Pancreas (tissue), 10 donors: ENCODE results near the gene GPR119. TPM values are rescaled to one million over a fixed set of nuclear protein-coding genes. Genes with fewer than 3 reads are reported as not detected.

ENCODE experiments used
- ATAC-seq, 4 donors: fragments of 200-7000 bp; cut with Tn5 transposase; one replicate each; pipeline versions ENCODE4 v1.8.0 to v1.9.1; 2020; ENCODE audit warnings: mild to moderate bottlenecking in 4 of 4, moderate library complexity in 4 of 4
- DNase-seq, 6 donors: peaks; one replicate each; pipeline ENCODE4 v3.0.0-alpha.2; 2020
- FAIRE-seq: peaks from 2 replicates; lab custom pipeline; 2012; peaks lifted over from hg19 to GRCh38; lab: Jason Lieb, UNC
- H3K27ac ChIP-seq, 4 donors: fragments of 200-600 bp; sonication (generic); 1 replicate in 3 of 4; 2 replicates in 1 of 4; pipeline versions ENCODE4 v1.5.0 to v1.8.0; 2020
- H3K27me3 ChIP-seq, 4 donors: fragments of 200-600 bp; one replicate each; pipeline ENCODE4 v1.8.0; 2021
- H3K36me3 ChIP-seq, 3 donors: fragments of 200-600 bp; sonication (generic) in 1 of 3; one replicate each; pipeline versions ENCODE4 v1.5.0 to v1.8.0; 2020 to 2021
- H3K4me1 ChIP-seq, 3 donors: fragments of 200-600 bp; one replicate each; pipeline ENCODE4 v1.8.0; 2021
- H3K4me3 ChIP-seq, 4 donors: fragments of 200-600 bp; sonication (generic) in 2 of 4; one replicate each; pipeline versions ENCODE4 v1.5.0 to v1.8.0; 2020 to 2021
- H3K9me3 ChIP-seq, 4 donors: fragments of 200-600 bp; one replicate each; pipeline ENCODE4 v1.8.0; 2021
- WGBS, 2 donors: extraction: QIAGEN DNeasy Blood & Tissue Kit; methylation state at CpG; one replicate each; pipeline ENCODE4 v1.1.7; 2013; 5-methylcytosine and 5-hydroxymethylcytosine counted together
- intact Hi-C, 3 donors: fragments of 100-400 bp; cut with DNase I; formaldehyde crosslinking; loops; one replicate each; pipeline versions ENCODE4 v1.11.1 to v1.14.2; 2022
- polyA plus RNA-seq, 2 donors: library from polyadenylated mRNA; stranded (reverse); fragments of 200-250 nt; gene quantifications; one replicate each; pipeline ENCODE4 v1.2.3, GENCODE V29; 2013
- total RNA-seq, 6 donors: library from RNA; stranded (reverse); fragmentation: NEBNext Ultra II Directional in 4 of 6; extraction: Animal tissue kit (Norgen Biotek cat#: 25700) in 4 of 6; gene quantifications; one replicate each; pipeline versions ENCODE4 v1.2.1 to v1.2.4, GENCODE V29; 2021 to 2023
- TF ChIP-seq, protein P1 (sequence below), 4 donors: fragments of 200-600 bp; sonication (generic) in 3 of 4; IDR thresholded peaks; one replicate each; pipeline versions ENCODE4 v1.5.0 to v1.8.0; 2021; ENCODE audit warnings: antibody characterized with exemption in 4 of 4
- donor health status: healthy with polysubstance abuse.
- donor health status: DM: no; HTN: no; CAD: no; lungs with moderate emphysema.
- donor health status: DM: no; HTN: no; CAD: no.
- donor health status: control.
- donor health status: control.
- donor health status: Bipolar disorder and iron deficiency.
- donor health status: DM: yes; HTN: yes; CAD: no.
- donor health status: DM: no; HTN: no; CAD: no.
- donor health status: DM: no; HTN: no; CAD: no.
- donor health status: DM: yes; HTN: yes; CAD: no.

Gene GPR119
- total and polyA plus RNA-seq, 8 donors, result 0.19 to 7.6 (median 1.5) TPM; not detected in 1

DNA sequence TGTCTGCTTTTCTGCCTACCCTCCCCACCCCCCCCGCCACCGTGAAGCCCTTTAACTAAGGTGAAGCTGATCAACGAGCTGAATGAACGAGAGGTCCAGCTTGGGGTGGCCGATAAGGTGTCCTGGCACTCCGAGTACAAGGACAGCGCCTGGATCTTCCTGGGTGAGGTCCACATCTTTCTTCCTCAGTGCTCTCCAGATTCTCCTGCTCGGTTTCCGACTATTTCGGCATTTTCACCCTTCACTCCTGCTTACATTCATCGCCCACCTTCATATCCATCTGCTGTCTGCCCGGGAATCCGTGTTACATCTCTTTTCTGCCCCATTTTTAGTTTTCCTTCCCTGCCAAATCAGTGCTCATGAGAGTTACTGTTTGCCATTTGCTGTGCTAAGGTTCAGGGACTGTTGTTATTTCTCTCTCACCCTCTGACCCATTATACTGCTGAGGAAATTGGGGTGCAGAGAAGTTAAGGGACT, 16.8 kb upstream of the GPR119 start:
- TF ChIP-seq, protein P1, sequence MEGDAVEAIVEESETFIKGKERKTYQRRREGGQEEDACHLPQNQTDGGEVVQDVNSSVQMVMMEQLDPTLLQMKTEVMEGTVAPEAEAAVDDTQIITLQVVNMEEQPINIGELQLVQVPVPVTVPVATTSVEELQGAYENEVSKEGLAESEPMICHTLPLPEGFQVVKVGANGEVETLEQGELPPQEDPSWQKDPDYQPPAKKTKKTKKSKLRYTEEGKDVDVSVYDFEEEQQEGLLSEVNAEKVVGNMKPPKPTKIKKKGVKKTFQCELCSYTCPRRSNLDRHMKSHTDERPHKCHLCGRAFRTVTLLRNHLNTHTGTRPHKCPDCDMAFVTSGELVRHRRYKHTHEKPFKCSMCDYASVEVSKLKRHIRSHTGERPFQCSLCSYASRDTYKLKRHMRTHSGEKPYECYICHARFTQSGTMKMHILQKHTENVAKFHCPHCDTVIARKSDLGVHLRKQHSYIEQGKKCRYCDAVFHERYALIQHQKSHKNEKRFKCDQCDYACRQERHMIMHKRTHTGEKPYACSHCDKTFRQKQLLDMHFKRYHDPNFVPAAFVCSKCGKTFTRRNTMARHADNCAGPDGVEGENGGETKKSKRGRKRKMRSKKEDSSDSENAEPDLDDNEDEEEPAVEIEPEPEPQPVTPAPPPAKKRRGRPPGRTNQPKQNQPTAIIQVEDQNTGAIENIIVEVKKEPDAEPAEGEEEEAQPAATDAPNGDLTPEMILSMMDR (IDR thresholded peaks at IDR 0.05), result no peak
- ATAC-seq, result peak in 2 of 4 donors; percentile 26 to 39

DNA sequence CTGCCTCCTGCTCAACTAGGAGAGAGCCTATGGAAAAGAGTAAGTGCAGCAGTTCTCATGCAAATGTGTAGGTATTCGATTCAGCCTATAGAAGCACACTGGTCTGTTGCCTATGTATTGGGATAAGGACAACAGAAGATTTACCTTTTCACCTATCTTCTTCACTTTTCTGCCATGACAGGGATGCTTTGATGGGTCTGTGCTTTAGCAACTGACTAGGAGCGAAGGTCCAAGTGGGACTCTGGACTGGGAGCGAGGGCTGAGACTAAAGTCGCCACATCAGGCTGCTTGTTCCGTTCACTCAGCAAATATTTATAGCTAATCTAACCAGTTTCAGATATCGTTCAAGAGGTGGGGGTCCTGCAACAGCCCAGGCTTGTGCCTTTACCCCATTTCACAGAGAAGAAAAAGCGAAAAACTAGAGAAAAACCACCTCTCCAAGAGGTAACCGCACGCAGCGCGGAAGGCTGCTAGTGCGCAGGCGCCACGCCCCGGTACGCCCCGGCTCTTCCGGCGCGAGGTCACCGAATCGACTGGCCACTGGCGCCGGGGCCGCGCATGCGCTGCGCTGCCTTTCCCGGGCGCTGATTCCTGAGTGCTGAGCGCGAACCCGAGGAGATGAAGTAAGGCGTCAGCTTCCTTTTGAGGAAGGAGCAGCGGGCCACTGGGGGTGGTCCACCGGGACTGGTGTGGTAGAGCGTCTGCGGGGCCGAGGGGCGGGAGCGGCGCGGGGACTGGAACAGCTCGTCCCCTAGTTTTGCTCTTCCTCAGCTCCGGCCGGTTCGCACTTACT, 16.1 kb upstream of the GPR119 start, which contains the start of gene RBMX2:
TSS of gene RBMX2 (plus strand) at position 573 of the 793 bp plus-strand sequence. CDS start at position 619, 46 bp downstream.
- 0 to 33% methylated on average over 45 to 47 of the region's 47 CpGs for WGBS, 2 donors
- no peak for FAIRE-seq
- peak; percentile 57 to 91 (median 76) for DNase-seq
- ATAC-seq, result peak; percentile 99 to 100 (median 99)
- intact Hi-C loops, result no loop called here
- Histone ChIP-seq H3K4me3 (peak within 1 kb of the TSS; percentile 27 to 61 (median 54)), H3K36me3 (no peaks in the 10 kb centered on the region), H3K27ac (peak within 1 kb of the TSS in 3 of 4 donors; percentile 62 to 67 (median 66)), H3K4me1 (no peaks in the 10 kb centered on the region), H3K27me3 (peaks cover 0 to 11% (median 2%) of the 10 kb centered on the region in 4 donors), H3K9me3 (no peaks in the 10 kb centered on the region)
- TF ChIP-seq, protein P1 (IDR thresholded peaks at IDR 0.05), result no peak

More for the DNA sequence above, 16.8 kb upstream of the GPR119 start:
- Histone ChIP-seq H3K36me3 (no peaks in the 10 kb centered on the region), H3K27ac (peak overlapping the region in 1 of 4 donors; percentile 67), H3K27me3 (peaks cover 0 to 10% (median 2%) of the 10 kb centered on the region in 4 donors), H3K4me1 (no peaks in the 10 kb centered on the region), H3K4me3 (peak overlapping the region; percentile 27 to 61 (median 54)), H3K9me3 (no peaks in the 10 kb centered on the region)
- intact Hi-C loops, result no loop called here
- WGBS, 2 donors, result 0 to 18% methylated on average over 13 of the region's 13 CpGs
- FAIRE-seq (no peak), DNase-seq (no peak)

DNA sequence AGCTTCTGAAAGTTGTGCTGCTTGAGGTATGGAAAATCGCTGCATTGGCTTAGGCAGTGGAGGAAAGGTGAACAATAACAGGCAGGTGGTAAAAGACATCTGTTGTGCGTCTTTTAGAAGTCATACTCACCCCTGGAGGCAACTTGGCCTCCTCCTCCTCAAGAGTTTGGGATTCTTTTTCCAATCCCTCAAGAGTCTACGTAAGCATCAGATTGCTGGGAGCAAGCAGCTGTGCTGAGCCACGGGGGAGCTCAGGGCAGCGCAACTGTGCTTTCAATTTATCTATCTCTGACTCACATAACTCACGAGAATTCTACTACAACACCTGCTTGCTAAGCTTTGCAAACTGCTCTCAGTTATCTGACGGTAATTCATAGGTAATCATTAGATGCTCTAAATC, 9.9 kb upstream of the GPR119 start:
- FAIRE-seq (no peak), ATAC-seq (no peak), DNase-seq (no peak)
- intact Hi-C loops, result loop anchor here in 1 of 3 donors (10.0 kb wide), 1 partner anchor 519 kb away; no protein-coding TSS in a partner anchor
- H3K4me1 ChIP-seq, result no peaks in the 10 kb centered on the region
- H3K27ac ChIP-seq, result no peak overlapping the region
- 49 to 53% methylated on average over 7 of the region's 7 CpGs for WGBS, 2 donors
- no peak overlapping the region for H3K4me3 ChIP-seq
- TF ChIP-seq, protein P1 (IDR thresholded peaks at IDR 0.05), result no peak
- peaks cover 0 to 21% (median 2%) of the 10 kb centered on the region in 4 donors for H3K27me3 ChIP-seq
- H3K36me3 ChIP-seq, result no peaks in the 10 kb centered on the region
- H3K9me3 ChIP-seq, result no peaks in the 10 kb centered on the region

DNA sequence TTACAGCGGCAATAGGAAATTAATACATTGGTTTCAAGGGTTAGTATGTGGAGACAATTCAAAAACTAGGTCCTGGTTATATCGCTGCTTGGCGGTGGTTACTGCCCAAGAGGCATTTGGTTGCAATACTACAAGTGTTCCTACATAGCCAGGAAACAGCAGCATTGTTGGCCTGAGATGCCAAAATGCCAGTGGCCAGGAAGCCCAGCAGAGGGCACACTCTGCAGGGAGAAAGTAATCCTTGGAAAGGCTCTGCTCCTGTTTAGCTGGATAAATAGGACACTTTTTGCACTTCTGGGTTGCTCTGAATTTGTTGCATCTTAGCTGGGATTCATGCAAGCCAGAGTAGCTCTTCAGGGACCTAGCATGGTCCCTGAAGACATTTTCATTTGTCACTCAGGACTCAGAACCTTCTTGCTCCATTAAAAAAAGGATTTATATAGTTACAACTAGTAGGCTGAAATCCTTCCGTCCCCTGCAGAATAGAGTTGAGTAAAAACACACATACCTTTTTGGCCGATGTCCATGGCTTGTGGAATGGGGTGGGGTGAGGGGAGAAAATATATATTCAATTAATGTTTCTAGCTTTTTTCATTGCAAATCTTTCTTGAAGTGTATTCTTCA, 8.1 kb upstream of the GPR119 start:
- H3K4me3 ChIP-seq, result no peak overlapping the region
- H3K9me3 ChIP-seq, result no peaks in the 10 kb centered on the region
- no peak for FAIRE-seq
- DNase-seq, result peak; percentile 25 to 71 (median 54)
- no peaks in the 10 kb centered on the region for H3K4me1 ChIP-seq
- no peaks in the 10 kb centered on the region for H3K36me3 ChIP-seq
- 20 to 27% methylated on average over 5 of the region's 5 CpGs for WGBS, 2 donors
- H3K27ac ChIP-seq, result no peak overlapping the region
- ATAC-seq, result peak; percentile 69 to 94 (median 91)
- peaks cover 0 to 28% (median 1%) of the 10 kb centered on the region in 4 donors for H3K27me3 ChIP-seq
- intact Hi-C loops, result loop anchor here in 2 of 3 donors (5.0 to 10.0 kb wide), 2 partner anchors 519 to 521 kb away; no protein-coding TSS in a partner anchor
- TF ChIP-seq, protein P1 (IDR thresholded peaks at IDR 0.05), result peak; percentile 45 to 73 (median 57)
